Colonic mucosa (tissue), 4 donors: ENCODE data around the gene CLASP2. TPM values are rescaled to one million over a fixed set of nuclear protein-coding genes. Genes with fewer than 3 reads are reported as not detected.

Experiments used
- DNase-seq: peaks from one replicate; pipeline ENCODE4 v3.0.0-alpha.2; 2020
- H3K27ac ChIP-seq: fragments of 200-600 bp; one replicate; pipeline ENCODE4 v1.8.0; 2021
- H3K27me3 ChIP-seq: fragments of 200-600 bp; one replicate; pipeline ENCODE4 v1.8.0; 2021
- H3K36me3 ChIP-seq: fragments of 200-600 bp; one replicate; pipeline ENCODE4 v1.8.0; 2021
- H3K4me1 ChIP-seq: fragments of 200-600 bp; one replicate; pipeline ENCODE4 v1.8.0; 2021; ENCODE audit warnings: mild to moderate bottlenecking
- H3K4me3 ChIP-seq: fragments of 200-600 bp; one replicate; pipeline ENCODE4 v1.8.0; 2021
- H3K9ac ChIP-seq, 2 donors: one replicate each; pipeline ENCODE4 v1.7.0; 2013; ENCODE audit warnings: control low read depth in 2 of 2, low read depth in 2 of 2, low read length in 2 of 2
- H3K9me3 ChIP-seq: fragments of 200-600 bp; one replicate; pipeline ENCODE4 v1.8.0; 2021
- CTCF ChIP-seq: fragments of 200-600 bp; IDR thresholded peaks from one replicate; pipeline ENCODE4 v1.8.0; 2022; ENCODE audit warnings: antibody characterized with exemption, mild to moderate bottlenecking
- intact Hi-C: fragments of 100-400 bp; cut with DNase I; formaldehyde crosslinking; loops from one replicate; pipeline ENCODE4 v1.14.1; 2022
- total RNA-seq, 2 donors: library from RNA; stranded (reverse); fragmentation: NEBNext Ultra II Directional in 1 of 2; extraction: Animal tissue kit (Norgen Biotek cat#: 25700) in 1 of 2; gene quantifications; one replicate each; pipeline ENCODE4 v1.2.1, GENCODE V29; 2021
- donor health status: healthy.
- donor health status: DM: no; HTN: no; CAD: no.
- donor health status: DM: no; HTN: no; CAD: no.

CLASP2 gene
- total RNA-seq, 2 donors from 2014 or later: 37.4 to 40.9 TPM

DNA sequence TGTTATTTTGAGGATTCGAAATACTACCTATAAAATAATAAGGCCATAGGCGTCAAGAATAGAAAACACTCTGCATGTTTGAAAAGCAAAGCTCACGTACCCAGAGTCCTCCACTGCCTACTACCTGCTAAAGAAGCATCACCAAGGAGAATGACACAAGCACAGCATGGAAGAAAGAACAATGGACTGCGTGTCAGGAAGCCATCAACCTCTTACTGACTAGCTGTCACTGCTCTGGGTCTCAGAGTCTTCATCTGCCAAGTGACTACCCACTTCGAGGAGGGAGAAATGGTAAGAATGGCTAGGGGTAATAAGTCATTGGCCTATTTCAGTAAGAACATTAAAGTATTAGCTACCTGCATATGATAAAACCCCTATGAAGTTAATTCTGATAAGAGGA, 49.4 kb downstream of the CLASP2 start:
- Histone ChIP-seq H3K27ac (no peak overlapping the region), H3K36me3 (no peaks in the 10 kb centered on the region), H3K9me3 (no peaks in the 10 kb centered on the region), H3K9ac (no peak overlapping the region), H3K27me3 (no peaks in the 10 kb centered on the region), H3K4me1 (no peaks in the 10 kb centered on the region), H3K4me3 (no peak overlapping the region)
- no peak for DNase-seq
- no peak for TF ChIP-seq CTCF
- intact Hi-C loops: no loop called here

- H3K9me3 ChIP-seq: no peaks in the 10 kb centered on the region
- H3K36me3 ChIP-seq: no peaks in the 10 kb centered on the region
- no peaks in the 10 kb centered on the region for H3K27me3 ChIP-seq
- no peak overlapping the region for H3K4me3 ChIP-seq
- DNase-seq: no peak
- TF ChIP-seq CTCF: no peak
- no peaks in the 10 kb centered on the region for H3K4me1 ChIP-seq
- no peak overlapping the region for H3K9ac ChIP-seq
- intact Hi-C loops: no loop called here
- no peak overlapping the region for H3K27ac ChIP-seq
Measured at GRCh38 chr3:33665294-33665693, 52.8 kb downstream of the CLASP2 start.

GRCh38 chr3:33664195-33664594, 53.9 kb downstream of the CLASP2 start:
- no peak overlapping the region for H3K4me3 ChIP-seq
- TF ChIP-seq CTCF: no peak
- no peak for DNase-seq
- H3K36me3 ChIP-seq: no peaks in the 10 kb centered on the region
- H3K9ac ChIP-seq: no peak overlapping the region
- peaks cover 6% of the 10 kb centered on the region for H3K4me1 ChIP-seq
- no peaks in the 10 kb centered on the region for H3K27me3 ChIP-seq
- H3K27ac ChIP-seq: no peak overlapping the region
- intact Hi-C loops: no loop called here
- H3K9me3 ChIP-seq: no peaks in the 10 kb centered on the region

DNA sequence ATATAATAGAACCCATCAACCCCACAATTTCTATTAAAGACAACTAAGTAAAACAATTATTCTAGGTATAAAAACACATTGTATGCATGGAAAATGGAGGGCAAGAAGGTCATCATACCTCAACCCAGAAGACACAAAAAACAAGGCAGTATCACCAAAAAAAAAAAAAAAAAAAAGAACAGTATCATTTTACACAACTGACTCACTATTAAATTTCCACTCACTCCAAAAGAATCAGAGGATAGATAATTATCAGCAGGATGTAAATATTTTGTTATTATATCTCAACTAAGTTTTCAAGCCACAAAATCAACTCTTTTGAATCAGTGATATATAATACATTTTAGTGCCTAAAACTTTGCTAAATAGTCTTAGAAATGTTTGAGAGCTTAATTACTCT, 55.0 kb downstream of the CLASP2 start:
- no peak for DNase-seq
- Histone ChIP-seq H3K36me3 (no peaks in the 10 kb centered on the region), H3K4me1 (peaks cover 9% of the 10 kb centered on the region), H3K4me3 (no peak overlapping the region), H3K9me3 (no peaks in the 10 kb centered on the region), H3K27me3 (no peaks in the 10 kb centered on the region), H3K9ac (no peak overlapping the region), H3K27ac (no peak overlapping the region)
- TF ChIP-seq CTCF: no peak
- intact Hi-C loops: no loop called here

- peak overlapping the region; percentile 27 for H3K4me3 ChIP-seq
- intact Hi-C loops: no loop called here
- peaks cover 10% of the 10 kb centered on the region for H3K4me1 ChIP-seq
- no peaks in the 10 kb centered on the region for H3K9me3 ChIP-seq
- H3K27ac ChIP-seq: peak overlapping the region; percentile 72
- H3K36me3 ChIP-seq: no peaks in the 10 kb centered on the region
- no peaks in the 10 kb centered on the region for H3K27me3 ChIP-seq
- H3K9ac ChIP-seq: peak overlapping the region in 1 of 2 donors; percentile 69
- TF ChIP-seq CTCF: no peak
- no peak for DNase-seq
Measured at GRCh38 chr3:33659856-33660434, 58.1 kb downstream of the CLASP2 start.
